Heart left ventricle (tissue), 16 donors: ENCODE data around the gene RBM47. TPM values are rescaled to one million over a fixed set of nuclear protein-coding genes. Genes with fewer than 3 reads are reported as not detected.

Source experiments
- ATAC-seq, 4 donors: fragments of 200-7000 bp; cut with Tn5 transposase; one replicate each; pipeline ENCODE4 v1.9.1; 2020 to 2022; ENCODE audit warnings: moderate library complexity in 4 of 4, mild to moderate bottlenecking in 3 of 4, moderate number of reproducible peaks in 1 of 4
- DNase-seq, 5 donors: peaks; one replicate each; pipeline ENCODE4 v3.0.0-alpha.2; 2020
- H3K27ac ChIP-seq, 12 donors: fragments of 200-600 bp; sonication (generic) in 4 of 12; one replicate each; pipeline versions ENCODE4 v1.5.0 to v1.8.0; 2016 to 2022; ENCODE audit warnings: mild to moderate bottlenecking in 2 of 12
- H3K27me3 ChIP-seq, 9 donors: fragments of 200-600 bp; sonication (generic) in 2 of 9; one replicate each; pipeline versions ENCODE4 v1.5.1 to v1.8.0; 2016 to 2022; ENCODE audit warnings: mild to moderate bottlenecking in 3 of 9
- H3K36me3 ChIP-seq, 9 donors: fragments of 200-600 bp; sonication (generic) in 2 of 9; one replicate each; pipeline versions ENCODE4 v1.5.0 to v1.8.0; 2018 to 2022; ENCODE audit warnings: mild to moderate bottlenecking in 2 of 9
- H3K4me1 ChIP-seq, 12 donors: fragments of 200-600 bp; sonication (generic) in 4 of 12; one replicate each; pipeline versions ENCODE4 v1.5.0 to v1.8.0; 2016 to 2022; ENCODE audit warnings: mild to moderate bottlenecking in 3 of 12
- H3K4me3 ChIP-seq, 12 donors: fragments of 200-600 bp; sonication (generic) in 4 of 12; one replicate each; pipeline versions ENCODE4 v1.5.0 to v1.8.0; 2017 to 2022; ENCODE audit warnings: mild to moderate bottlenecking in 9 of 12, moderate library complexity in 4 of 12
- H3K9me3 ChIP-seq, 12 donors: fragments of 200-600 bp; sonication (generic) in 4 of 12; one replicate each; pipeline versions ENCODE4 v1.5.0 to v1.8.0; 2016 to 2022; ENCODE audit warnings: mild to moderate bottlenecking in 1 of 12
- CTCF ChIP-seq, 12 donors: fragments of 200-600 bp; sonication (generic) in 4 of 12; IDR thresholded peaks; one replicate each; pipeline versions ENCODE4 v1.5.0 to v1.8.0; 2018 to 2022; ENCODE audit warnings: antibody characterized with exemption in 12 of 12, mild to moderate bottlenecking in 5 of 12
- POLR2A ChIP-seq, 2 donors: fragments of 450-650 bp; IDR thresholded peaks; one replicate each; pipeline ENCODE4 v1.6.1; 2017; ENCODE audit warnings: antibody characterized with exemption in 2 of 2, mild to moderate bottlenecking in 2 of 2, moderate library complexity in 2 of 2
- WGBS, 4 donors: extraction: QIAGEN DNeasy Blood & Tissue Kit in 2 of 4; methylation state at CpG; one replicate each; pipeline versions ENCODE4 v1.1.5 to v1.1.7; 2013 to 2018; 5-methylcytosine and 5-hydroxymethylcytosine counted together
- intact Hi-C, 10 donors: fragments of 100-400 bp; cut with DNase I; formaldehyde crosslinking; loops; one replicate each; pipeline versions ENCODE4 v1.11.1 to v1.14.2; 2022
- polyA plus RNA-seq, 2 donors: library from polyadenylated mRNA; stranded (reverse); fragments of 200-250 nt; gene quantifications; one replicate each; pipeline ENCODE4 v1.2.3, GENCODE V29; 2013
- total RNA-seq, 9 donors: library from RNA; depleted of rRNA in 2 of 9; stranded (reverse); fragments of >200 nt in 2 of 9; fragmentation: NEBNext Ultra II Directional in 3 of 9; extraction: Animal tissue kit (Norgen Biotek cat#: 25700) in 3 of 9; gene quantifications; one replicate each; pipeline versions ENCODE4 v1.1.0 to v1.2.4, GENCODE V29; 2016 to 2023
- donor health status: ischemic (EF 13 %, LVEDD 7.1; RV severe dilation, severe dysfunction).
- donor health status: healthy with polysubstance abuse.
- donor health status: DM: no; HTN: yes; CAD: no.
- donor health status: DM: no; HTN: no; CAD: no.
- donor health status: ischemic (EF 25% LVEDD 6.9; RV normal size, moderate dysfunction).
- donor health status: ischemic (EF 25% LVEDD 5.7; RV mildly dilated, moderate dysfunction).
- donor health status: healthy.
- donor health status: DM: yes; HTN: yes; CAD: no.
- donor health status: ischemic (EF 35%, LVEDD 5.7; RV mildly dilated, moderate dysfunction).
- donor health status: nonischemic (EF 11% LVEDD 7.7; RV severe dilation, severe dysfunction).
- donor health status: DM: yes; HTN: yes; CAD: no.
- donor health status: PGD.
- donor health status: ischemic (EF 29% LVEDD 5.4; RV normal size, mild dysfunction).
- donor health status: nonischemic (EF 23%, LVEDD 6.1; RV moderate dilation, normal function).

Gene RBM47
- total and polyA plus RNA-seq, 11 donors: 0.50 to 29.9 (median 3.5) TPM

DNA sequence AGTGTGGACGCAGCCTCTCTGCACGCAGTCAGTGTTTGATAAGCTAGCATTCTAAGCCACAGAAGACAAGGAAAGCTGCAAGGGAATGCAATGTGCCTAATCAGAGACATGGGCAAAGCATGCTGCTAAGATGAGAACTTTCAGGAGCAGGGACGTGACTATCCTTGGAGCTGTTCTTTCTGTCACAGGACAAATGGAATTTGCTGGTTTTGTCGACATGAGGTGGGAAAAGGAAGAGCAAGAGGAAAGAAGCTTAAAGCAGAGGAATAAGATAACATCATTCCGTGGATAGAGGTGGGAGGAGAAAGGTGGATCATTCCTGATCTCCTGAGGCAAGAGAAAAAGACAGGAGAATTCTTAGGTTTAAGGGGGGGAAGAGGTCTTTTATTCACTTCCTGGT lies 33.7 kb downstream of the RBM47 start:
- DNase-seq (no peak), ATAC-seq (no peak)
- TF ChIP-seq POLR2A (IDR thresholded peaks at IDR 0.05) (no peak), CTCF (IDR thresholded peaks at IDR 0.05) (no peak)
- WGBS, 4 donors: 35 to 44% (median 40%) methylated on average over 5 of the region's 5 CpGs
- Histone ChIP-seq H3K27ac (no peak overlapping the region), H3K4me3 (no peak overlapping the region), H3K36me3 (peaks cover 0 to 5% (median 0%) of the 10 kb centered on the region in 9 donors), H3K4me1 (no peaks in the 10 kb centered on the region), H3K27me3 (no peaks in the 10 kb centered on the region), H3K9me3 (peaks cover 0 to 3% (median 0%) of the 10 kb centered on the region in 12 donors)
- intact Hi-C loops: no loop called here

DNA sequence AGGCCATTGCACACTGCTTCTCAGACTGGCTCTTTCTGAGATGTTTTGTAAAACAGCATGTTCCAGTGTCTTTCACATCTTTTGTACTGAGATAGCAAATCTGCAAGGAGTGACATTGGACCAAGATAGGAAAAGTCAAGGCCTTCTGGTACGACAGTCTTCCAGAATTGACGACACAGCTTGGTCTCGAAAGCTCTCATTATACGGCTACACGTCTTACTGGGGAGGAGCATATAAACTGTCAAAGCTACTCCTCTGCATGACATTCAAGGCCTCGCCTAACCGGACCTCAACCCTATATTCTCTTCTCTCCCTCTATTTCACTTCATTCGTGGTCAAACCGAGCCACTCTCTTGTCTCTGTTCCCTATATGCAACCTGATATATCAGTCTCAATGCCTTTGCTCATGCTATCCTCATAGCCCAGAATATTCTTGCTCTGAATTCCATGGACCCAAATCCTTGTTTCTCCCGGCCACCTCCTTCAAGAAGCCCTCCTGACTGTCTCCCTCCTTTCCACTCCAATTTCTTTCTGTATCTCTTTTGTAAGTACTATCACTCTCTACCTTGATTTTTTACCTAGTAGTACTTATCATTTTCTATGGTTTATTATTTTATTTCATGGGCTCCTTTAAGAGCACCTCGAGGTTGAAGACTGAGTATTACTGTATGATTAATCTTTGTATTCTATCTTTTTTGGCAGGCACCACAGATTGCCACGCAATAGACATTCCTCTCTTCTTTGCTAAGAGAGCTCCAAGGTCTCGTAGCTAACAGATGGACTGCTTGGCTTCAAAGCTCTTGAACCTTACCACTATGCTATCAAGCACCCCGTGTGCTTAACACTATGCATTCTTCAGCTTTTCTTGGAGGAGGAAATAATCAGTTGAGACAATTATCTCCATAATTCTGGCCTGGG lies 35.1 kb downstream of the RBM47 start:
- Histone ChIP-seq H3K4me3 (no peak overlapping the region), H3K27me3 (no peaks in the 10 kb centered on the region), H3K4me1 (peaks cover 0 to 2% (median 0%) of the 10 kb centered on the region in 12 donors), H3K27ac (no peak overlapping the region), H3K36me3 (peaks cover 0 to 5% (median 0%) of the 10 kb centered on the region in 9 donors), H3K9me3 (peaks cover 0 to 3% (median 0%) of the 10 kb centered on the region in 12 donors)
- no peak for TF ChIP-seq CTCF (IDR thresholded peaks at IDR 0.05)
- TF ChIP-seq POLR2A (IDR thresholded peaks at IDR 0.05): no peak
- WGBS, 4 donors: 63 to 73% (median 68%) methylated on average over 14 of the region's 14 CpGs
- intact Hi-C loops: no loop called here
- no peak for ATAC-seq
- DNase-seq: no peak

GRCh38 chr4:40592034-40592433 lies 37.6 kb downstream of the RBM47 start:
- Histone ChIP-seq H3K27ac (no peak overlapping the region), H3K4me3 (no peak overlapping the region), H3K36me3 (peaks cover 0 to 5% (median 0%) of the 10 kb centered on the region in 9 donors), H3K4me1 (peaks cover 0 to 27% (median 0%) of the 10 kb centered on the region in 12 donors), H3K27me3 (no peaks in the 10 kb centered on the region), H3K9me3 (peaks cover 0 to 3% (median 0%) of the 10 kb centered on the region in 12 donors)
- 80 to 85% (median 83%) methylated on average over 3 of the region's 3 CpGs for WGBS, 4 donors
- DNase-seq (no peak), ATAC-seq (no peak)
- intact Hi-C loops: no loop called here
- no peak for TF ChIP-seq CTCF (IDR thresholded peaks at IDR 0.05)
- no peak for TF ChIP-seq POLR2A (IDR thresholded peaks at IDR 0.05)

DNA sequence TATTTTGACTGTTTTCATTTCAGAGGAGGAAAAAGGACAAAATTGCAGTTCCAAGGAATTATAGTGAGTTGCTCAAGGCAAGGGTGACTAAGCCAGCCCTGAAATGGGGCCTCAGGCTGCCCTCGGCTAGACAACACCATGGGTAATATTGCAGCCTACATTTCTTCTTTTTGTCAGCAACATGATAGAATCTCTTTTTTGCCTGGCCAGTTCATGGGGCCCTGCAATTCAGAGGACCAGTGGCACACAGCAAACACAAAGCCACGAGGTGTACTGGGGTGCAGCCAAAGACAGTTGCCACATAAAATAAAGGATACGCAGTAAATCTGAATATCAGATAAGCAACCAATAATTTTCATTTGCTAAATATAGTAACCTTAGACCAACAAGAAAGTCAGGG lies 41.8 kb downstream of the RBM47 start:
- H3K27ac ChIP-seq: peak overlapping the region in 1 of 12 donors; percentile 85
- no peak overlapping the region for H3K4me3 ChIP-seq
- H3K4me1 ChIP-seq: peaks cover 0 to 40% (median 0%) of the 10 kb centered on the region in 12 donors
- ATAC-seq (peak in 2 of 4 donors; percentile 56 to 64), DNase-seq (no peak)
- H3K36me3 ChIP-seq: no peaks in the 10 kb centered on the region
- intact Hi-C loops: no loop called here
- peaks cover 0 to 7% (median 0%) of the 10 kb centered on the region in 9 donors for H3K27me3 ChIP-seq
- no peak for TF ChIP-seq POLR2A (IDR thresholded peaks at IDR 0.05)
- TF ChIP-seq CTCF (IDR thresholded peaks at IDR 0.05): no peak
- peaks cover 0 to 3% (median 0%) of the 10 kb centered on the region in 12 donors for H3K9me3 ChIP-seq
- WGBS, 4 donors: 70 to 86% (median 82%) methylated on average over 3 of the region's 3 CpGs
